HCT116 (cell line): ENCODE results near the gene TLE3.

Experiments used
- EGR1 ChIP-seq: IDR thresholded peaks from 2 replicates; pipeline ENCODE4 v1.6.1; 2012; ENCODE audit warnings: low read depth
- EZH2 ChIP-seq: fragments of 200-600 bp; sonication (generic); IDR thresholded peaks from 2 replicates; pipeline ENCODE4 v1.6.1; 2017; ENCODE audit warnings: antibody characterized with exemption, mixed run types
- EZH2phosphoT487 ChIP-seq: fragments of 200-600 bp; IDR thresholded peaks from 2 replicates; pipeline ENCODE4 v1.6.1; 2018; ENCODE audit warnings: antibody characterized with exemption, borderline replicate concordance
- POLR2A ChIP-seq: IDR thresholded peaks from 2 replicates; pipeline ENCODE4 v1.7.0; 2011; ENCODE audit warnings: borderline replicate concordance; ENCODE audit not compliant: insufficient read depth, insufficient read length; ENCODE audit errors: extremely low read depth
- RAD21 ChIP-seq: IDR thresholded peaks from 2 replicates; pipeline ENCODE4 v1.6.1; 2012; ENCODE audit warnings: low read depth, mild to moderate bottlenecking
- SIN3A ChIP-seq: IDR thresholded peaks from 2 replicates; pipeline ENCODE4 v1.6.1; 2012; ENCODE audit warnings: low read depth
- YY1 ChIP-seq: IDR thresholded peaks from 2 replicates; pipeline ENCODE4 v1.6.1; 2011; ENCODE audit warnings: low read length, low read depth, moderate library complexity, mild to moderate bottlenecking; ENCODE audit not compliant: insufficient replicate concordance; ENCODE audit errors: extremely low read depth
- ZNF274 ChIP-seq: fragments of 200-500 bp; sonication (Bioruptor generic); IDR thresholded peaks from 2 replicates; pipeline ENCODE4 v1.6.1; 2014; ENCODE audit warnings: mild to moderate bottlenecking, low read depth, low read length, inconsistent platforms
- TF ChIP-seq, protein P1 (sequence below), 3 experiments: fragments of 200-600 bp in 1 of 3; sonication (generic) in 1 of 3; IDR thresholded peaks in 2 of 3; conservative IDR thresholded peaks in 1 of 3; 2 replicates each; pipeline ENCODE4 v1.5.1; 2012 to 2017; ENCODE audit warnings: low read depth in 2 of 3, low read length in 2 of 3, antibody characterized with exemption in 1 of 3, borderline replicate concordance in 1 of 3, control low read depth in 1 of 3, mild to moderate bottlenecking in 1 of 3, mixed read lengths in 1 of 3, mixed run types in 1 of 3, moderate library complexity in 1 of 3; ENCODE audit not compliant: insufficient read depth in 1 of 3
- TF ChIP-seq, protein P2 (sequence below): IDR thresholded peaks from 2 replicates; pipeline ENCODE4 v1.6.1; 2012
- TF ChIP-seq, protein P3 (sequence below): IDR thresholded peaks from 2 replicates; pipeline ENCODE4 v1.6.1; 2012; ENCODE audit warnings: low read depth

DNA sequence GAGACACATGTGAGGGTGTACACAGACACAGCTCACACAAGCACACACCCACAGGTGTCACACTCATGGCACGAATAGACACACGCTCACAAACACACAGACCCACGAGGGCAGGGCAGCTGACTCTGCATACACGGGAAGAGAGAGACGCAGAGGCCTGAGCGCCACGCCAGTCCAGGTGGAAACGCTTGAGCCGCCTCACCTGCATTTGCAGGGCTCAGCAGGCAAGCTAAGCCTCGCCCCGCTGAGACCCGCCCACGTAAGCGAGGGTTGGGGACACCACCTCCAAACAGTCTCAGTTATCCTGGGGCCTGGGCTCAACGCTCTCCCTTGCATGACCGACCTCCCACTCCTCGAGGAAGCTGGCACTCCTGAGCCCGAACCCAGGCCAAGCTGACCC, 73.2 kb downstream of the TLE3 start:
- TF ChIP-seq EZH2 (no peak), ZNF274 (no peak), YY1 (no peak), SIN3A (no peak), EGR1 (no peak), EZH2phosphoT487 (no peak), RAD21 (no peak), POLR2A (no peak)
- TF ChIP-seq, protein P1, sequence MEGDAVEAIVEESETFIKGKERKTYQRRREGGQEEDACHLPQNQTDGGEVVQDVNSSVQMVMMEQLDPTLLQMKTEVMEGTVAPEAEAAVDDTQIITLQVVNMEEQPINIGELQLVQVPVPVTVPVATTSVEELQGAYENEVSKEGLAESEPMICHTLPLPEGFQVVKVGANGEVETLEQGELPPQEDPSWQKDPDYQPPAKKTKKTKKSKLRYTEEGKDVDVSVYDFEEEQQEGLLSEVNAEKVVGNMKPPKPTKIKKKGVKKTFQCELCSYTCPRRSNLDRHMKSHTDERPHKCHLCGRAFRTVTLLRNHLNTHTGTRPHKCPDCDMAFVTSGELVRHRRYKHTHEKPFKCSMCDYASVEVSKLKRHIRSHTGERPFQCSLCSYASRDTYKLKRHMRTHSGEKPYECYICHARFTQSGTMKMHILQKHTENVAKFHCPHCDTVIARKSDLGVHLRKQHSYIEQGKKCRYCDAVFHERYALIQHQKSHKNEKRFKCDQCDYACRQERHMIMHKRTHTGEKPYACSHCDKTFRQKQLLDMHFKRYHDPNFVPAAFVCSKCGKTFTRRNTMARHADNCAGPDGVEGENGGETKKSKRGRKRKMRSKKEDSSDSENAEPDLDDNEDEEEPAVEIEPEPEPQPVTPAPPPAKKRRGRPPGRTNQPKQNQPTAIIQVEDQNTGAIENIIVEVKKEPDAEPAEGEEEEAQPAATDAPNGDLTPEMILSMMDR (IDR thresholded peaks at IDR 0.05 in 2 of 3, conservative IDR thresholded peaks at IDR 0.05 in 1 of 3; ENCODE audit: borderline replicate concordance in 1 of 3, insufficient read depth in 1 of 3, low read depth in 2 of 3, low read length in 2 of 3) = no peak
- TF ChIP-seq, protein P2, sequence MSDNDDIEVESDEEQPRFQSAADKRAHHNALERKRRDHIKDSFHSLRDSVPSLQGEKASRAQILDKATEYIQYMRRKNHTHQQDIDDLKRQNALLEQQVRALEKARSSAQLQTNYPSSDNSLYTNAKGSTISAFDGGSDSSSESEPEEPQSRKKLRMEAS = no peak
- TF ChIP-seq, protein P3, sequence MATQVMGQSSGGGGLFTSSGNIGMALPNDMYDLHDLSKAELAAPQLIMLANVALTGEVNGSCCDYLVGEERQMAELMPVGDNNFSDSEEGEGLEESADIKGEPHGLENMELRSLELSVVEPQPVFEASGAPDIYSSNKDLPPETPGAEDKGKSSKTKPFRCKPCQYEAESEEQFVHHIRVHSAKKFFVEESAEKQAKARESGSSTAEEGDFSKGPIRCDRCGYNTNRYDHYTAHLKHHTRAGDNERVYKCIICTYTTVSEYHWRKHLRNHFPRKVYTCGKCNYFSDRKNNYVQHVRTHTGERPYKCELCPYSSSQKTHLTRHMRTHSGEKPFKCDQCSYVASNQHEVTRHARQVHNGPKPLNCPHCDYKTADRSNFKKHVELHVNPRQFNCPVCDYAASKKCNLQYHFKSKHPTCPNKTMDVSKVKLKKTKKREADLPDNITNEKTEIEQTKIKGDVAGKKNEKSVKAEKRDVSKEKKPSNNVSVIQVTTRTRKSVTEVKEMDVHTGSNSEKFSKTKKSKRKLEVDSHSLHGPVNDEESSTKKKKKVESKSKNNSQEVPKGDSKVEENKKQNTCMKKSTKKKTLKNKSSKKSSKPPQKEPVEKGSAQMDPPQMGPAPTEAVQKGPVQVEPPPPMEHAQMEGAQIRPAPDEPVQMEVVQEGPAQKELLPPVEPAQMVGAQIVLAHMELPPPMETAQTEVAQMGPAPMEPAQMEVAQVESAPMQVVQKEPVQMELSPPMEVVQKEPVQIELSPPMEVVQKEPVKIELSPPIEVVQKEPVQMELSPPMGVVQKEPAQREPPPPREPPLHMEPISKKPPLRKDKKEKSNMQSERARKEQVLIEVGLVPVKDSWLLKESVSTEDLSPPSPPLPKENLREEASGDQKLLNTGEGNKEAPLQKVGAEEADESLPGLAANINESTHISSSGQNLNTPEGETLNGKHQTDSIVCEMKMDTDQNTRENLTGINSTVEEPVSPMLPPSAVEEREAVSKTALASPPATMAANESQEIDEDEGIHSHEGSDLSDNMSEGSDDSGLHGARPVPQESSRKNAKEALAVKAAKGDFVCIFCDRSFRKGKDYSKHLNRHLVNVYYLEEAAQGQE = no peak
